Stimulated activated CD4-positive, alpha-beta T cell treated with anti-CD3 and anti-CD28 coated beads, Interleukin-1b, Interleukin-23, amount 100 ng/mL, for 24 hours (primary cell): ENCODE measurements around the gene LHFPL6.
"Not testable (repeated sequence)": the region's sequence is repeated elsewhere in the genome, so short reads cannot be mapped to it uniquely, and the experiment has no call there.

Experiments used
- DNase-seq, 4 experiments: peaks; one replicate each; pipeline ENCODE4 v3.0.0-alpha.2; 2020; ENCODE audit warnings: low read depth in 4 of 4, low spot score in 1 of 4

LHFPL6 gene

DNA sequence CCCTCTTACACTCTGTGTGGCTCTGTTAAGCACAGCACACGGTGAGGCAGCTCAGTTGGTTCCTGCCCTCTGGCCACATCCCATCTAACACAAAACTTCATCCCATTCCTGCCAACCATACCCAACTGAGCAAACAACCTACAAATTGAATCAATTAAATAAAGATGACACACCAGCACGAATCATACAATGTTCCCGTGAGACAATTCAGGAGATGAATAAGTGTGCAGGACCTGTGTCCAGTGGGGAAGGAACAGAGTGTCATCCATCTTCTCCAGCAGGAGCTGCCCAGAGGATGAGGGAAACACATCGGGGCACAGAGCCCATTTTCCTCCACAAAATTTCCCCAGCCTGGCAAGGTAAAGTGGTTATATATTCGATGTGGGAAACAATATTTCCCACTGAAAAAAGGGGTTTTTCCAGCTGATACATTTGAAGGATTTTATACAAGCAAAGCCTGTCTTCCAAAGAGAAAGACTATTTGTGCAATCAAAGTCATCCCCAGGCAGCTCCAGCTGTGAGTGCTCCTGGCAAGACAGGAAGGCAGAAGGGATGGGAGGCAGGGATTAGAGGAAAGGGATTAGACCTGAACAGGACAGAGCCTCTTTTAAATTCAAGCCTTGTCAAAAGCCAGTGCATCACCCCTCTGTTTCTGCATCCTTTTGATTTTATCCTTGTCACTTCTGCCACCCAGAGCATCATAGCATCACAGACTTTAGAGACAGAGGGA is 240.2 kb downstream of the LHFPL6 start:
- DNase-seq, result no peak

DNA sequence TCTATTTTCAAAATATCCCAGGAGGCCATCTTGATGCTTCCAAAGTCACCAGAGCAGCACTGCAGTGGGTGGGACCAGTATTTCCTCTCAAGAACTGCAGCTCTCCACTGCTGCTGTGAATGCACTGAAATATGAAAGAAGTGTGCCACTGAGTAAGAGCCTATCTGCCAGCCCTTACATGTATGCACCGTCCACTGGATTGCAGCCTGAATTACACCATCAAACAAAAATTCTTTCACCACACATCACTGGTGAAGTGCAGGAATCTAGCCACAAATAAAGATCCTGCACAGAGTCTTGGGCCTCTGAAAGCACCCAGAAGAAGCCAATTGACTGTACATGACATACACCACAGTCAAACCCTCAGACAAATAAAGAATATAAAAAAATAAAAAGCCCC is 249.0 kb downstream of the LHFPL6 start:
- DNase-seq, result no peak

DNA sequence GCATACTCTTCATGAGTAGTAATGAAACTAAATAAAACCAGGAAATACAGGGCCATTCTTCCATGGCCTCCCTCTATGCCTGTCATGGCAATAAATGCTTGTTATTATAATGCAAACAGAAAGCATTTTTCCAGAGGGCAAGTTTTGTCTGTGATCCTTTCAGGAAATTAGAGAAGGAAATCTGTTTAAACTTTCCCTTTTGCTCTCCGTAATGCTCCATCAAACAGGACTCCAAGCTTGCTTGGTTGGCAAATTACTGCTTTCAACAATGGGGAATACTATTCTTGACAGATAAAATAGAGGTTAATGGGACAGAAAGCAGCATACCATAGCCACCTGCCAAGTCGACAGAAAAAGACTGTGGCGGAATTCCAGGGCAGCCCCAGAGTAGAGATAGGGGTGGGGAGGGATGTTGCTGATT is 252.5 kb downstream of the LHFPL6 start:
- no peak for DNase-seq

DNA sequence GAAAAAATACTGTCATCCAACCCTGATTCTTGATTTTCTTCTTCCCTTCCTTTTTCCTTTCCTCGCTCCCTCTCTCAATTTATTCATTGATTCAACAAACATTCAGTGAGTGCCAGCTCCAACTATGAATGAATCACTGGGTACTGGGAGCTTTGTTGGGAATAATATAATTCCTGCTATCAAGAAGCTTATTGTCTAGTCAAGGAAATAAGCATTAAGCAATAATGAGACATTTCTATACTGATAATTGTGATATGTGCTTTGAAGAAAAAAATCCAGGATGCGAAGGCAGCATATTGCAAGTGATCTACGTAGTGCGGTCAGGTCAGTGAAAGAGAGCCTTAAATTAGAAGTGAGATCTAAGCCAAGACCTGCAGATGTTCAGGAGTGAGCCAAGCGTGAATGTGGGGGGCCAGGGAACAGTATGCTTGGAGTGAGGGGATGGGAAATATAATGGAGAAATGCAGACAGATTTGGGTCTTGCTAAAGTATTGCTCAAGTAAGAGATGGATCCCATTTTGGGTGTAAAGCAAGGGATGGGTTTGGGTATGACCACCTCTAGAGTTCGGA is 253.5 kb downstream of the LHFPL6 start:
- DNase-seq, result no peak

DNA sequence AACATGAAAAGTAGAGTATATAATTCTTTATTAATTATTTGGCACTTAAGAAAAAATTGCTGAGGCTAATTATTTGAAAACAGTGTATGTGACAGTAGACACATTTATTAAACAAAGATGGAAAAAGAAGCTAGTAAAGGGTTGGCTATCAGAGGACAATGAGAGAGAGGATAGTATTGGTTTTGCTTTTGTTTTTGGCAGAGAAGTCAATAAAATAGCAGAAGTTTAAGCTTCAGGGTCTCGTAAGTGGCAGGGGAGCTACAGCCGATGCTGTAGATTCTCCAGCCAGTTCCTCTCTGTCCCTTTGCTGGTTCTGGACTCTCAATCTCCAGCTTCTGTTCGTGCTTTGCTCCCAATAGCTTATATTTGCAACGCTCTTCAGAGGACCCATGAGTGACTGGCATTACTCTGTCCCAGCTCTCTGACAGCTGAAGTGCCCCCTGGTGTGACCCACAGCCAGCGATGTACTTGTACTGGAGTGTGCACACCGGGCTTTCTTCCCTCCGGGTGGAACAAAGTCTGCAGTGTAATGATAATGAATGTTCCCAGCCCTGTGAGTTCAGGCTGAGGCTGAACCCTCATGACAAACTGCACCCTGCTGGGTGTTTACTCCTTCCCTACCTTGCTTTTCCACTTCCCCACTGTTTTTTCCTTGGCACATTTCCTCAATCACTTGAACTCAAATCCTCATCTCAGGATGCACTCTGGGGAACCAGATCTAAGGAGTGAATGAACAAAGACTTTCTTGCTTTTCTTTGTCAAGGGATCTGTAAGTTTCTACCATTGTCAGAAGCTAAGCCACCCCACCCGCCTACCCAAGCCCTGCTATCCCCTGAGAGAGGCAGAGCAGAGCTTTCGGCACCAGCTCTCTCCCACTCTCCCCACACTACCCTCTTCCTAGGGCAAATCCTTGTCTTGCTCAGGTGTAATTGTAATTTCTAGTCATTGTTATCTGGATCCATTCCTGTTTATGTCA is 254.8 kb downstream of the LHFPL6 start:
- no peak for DNase-seq

DNA sequence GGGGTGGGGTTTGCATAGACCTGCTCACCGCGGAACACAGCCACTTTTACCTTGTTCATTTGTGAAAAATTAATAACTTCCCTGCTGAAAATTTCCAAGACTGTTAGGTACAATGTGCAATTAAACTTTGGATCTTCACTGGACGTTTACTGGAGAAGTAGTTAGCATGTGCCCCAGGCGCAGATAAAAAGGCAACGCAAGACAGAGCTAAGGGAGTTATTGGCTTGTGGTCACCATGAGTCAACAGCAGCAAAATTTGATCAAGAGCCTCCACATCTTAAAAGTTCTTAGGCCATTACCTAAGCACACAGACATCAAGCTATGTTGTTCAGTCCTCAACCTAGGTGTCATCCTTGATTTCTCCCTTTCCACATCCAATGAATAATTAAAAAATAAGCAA is 257.0 kb downstream of the LHFPL6 start:
- DNase-seq, result no peak

DNA sequence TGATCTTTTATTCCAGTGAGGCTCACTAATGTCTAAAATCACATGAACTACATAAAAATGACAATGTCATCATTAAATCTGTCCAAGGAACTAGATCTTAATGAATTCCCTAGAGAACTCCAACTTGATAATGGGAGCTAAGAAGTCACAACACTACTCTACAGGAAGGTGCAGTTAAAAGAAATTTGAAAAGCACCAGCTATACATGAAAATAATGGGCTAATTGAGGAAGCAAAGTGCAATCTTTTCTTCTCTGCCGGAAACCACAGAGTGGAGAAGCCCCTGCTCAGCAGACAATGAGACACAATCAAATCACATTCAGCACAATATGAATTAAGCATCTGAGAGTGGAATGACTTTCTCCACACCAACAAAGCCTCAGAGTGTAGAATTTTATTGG is 261.7 kb downstream of the LHFPL6 start:
- DNase-seq, result no peak

DNA sequence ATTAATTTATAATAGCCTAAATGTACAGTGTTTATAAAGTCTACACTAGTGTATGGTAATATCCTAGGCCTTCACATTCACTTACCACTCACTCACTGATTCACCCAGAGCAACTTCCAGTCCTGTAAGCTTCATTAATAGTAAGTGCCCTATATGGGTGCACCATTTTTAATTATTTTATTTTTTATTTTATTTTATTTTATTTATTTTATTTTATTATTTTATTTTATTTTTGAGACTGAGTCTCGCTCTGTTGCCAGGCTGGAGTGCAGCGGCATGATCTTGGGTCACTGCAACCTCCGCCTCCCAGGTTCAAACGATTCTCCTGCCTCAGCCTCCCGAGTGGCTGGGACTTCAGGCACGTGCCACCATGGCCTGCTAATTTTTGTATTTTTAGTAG is 264.9 kb downstream of the LHFPL6 start:
- DNase-seq, result not testable (repeated sequence)

DNA sequence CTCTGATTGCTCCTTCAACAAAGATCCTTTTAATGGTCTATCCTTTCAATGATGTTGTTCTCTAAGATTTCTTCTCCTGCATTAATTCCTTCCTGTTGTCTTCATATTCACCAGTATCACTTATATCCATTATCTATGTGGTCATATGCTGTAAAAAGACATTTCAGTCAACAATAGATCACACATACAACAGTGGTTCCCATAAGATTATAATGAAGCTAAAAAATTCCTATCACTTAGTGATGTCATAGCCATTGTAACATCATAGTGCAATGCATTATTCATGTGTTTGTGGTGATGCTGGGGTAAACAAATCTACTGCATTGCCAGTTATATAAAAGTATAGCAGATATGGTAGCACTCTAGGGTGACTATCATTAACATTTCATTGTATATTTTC is 266.1 kb downstream of the LHFPL6 start:
- no peak for DNase-seq

DNA sequence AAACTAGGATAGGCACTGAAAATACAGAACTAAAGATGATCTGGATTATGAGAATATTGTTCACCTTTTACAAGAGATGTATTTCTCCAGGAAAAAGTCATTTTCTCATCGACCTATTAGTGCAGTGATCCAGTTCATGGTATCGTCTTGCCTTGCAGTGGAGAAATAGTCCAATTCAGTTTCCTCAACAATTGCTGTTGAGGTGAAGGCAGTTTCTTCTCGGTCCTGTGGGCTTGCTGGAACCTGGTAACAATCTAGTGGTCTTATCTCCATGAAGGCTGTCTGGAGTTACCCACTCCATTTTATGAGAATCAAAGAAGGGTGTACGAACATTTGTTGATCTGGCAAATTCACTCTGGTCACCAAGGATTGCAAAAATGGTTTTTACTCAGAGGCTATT is 266.8 kb downstream of the LHFPL6 start:
- DNase-seq, result no peak

DNA sequence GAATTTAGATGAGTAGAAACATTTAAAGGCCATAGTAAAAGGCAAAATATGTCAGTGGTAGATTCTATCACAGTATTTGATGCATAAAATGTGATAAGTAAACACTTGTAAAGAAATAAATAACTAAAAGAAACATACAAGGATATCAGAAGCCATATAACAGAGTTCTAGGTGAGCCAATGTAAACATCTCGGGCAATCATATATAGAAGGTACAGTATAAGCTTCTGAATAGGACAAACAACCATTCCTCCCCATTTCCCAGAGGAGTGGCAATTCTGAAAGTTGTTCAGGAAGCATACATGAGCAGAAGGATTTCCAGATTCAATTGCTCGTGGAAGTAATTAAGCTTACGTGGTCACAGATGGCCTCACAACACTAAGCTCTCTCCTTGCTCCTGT is 267.3 kb downstream of the LHFPL6 start:
- DNase-seq, result no peak

DNA sequence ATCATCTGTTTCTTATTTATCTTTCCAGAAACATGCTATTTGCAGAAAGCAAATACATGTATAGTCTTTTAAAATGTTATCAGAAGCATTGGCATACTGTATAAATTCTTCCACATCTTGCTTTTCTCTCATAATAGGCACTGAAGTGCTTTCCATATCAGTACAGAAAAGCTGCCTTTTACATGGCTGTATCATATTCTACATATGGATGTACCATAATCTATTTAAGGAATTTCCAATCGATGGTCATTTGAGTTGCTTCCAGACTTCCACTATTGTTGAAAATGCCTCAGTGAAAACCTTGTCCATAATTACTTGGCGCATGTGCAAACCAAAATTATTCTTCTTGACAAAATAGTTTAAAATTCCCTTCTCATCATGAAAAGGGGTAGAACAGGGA is 272.5 kb downstream of the LHFPL6 start:
- DNase-seq, result no peak

DNA sequence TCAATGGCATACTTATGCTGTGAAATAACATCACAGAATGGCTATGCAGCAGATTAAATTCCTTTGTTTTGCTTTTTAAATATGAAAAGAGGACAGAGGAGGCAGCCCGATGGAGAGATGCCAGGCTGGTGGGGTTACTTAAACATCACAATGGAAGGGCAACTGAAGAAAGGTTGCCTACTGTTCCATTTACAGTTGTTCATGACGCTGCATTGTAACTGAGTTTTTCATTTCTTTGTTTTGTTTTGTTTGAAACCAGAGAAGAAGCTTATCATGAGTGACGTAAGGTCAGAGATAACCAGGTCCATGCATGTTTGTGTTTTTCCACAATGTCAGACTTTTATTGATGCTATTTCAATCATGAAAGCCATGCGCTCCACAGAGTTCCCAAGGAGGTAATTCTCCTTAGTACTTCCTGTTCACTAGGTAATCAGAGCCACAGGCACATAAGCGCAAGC is 273.8 kb downstream of the LHFPL6 start:
- no peak for DNase-seq

DNA sequence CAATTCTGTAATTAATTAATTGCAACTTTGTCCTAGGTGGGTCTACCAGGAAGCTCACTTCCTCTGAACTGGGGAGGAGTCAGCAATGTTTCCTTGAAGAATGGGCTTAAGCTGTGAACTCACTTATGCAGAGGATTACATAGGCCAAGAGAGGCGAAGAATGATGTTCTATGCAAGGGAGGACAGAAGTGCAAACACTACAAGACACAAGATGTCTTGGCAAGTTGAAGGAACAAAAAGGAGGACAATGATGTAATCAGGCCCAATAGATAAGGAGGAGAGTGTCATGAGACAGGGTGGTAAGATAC is 275.9 kb downstream of the LHFPL6 start:
- DNase-seq, result no peak

DNA sequence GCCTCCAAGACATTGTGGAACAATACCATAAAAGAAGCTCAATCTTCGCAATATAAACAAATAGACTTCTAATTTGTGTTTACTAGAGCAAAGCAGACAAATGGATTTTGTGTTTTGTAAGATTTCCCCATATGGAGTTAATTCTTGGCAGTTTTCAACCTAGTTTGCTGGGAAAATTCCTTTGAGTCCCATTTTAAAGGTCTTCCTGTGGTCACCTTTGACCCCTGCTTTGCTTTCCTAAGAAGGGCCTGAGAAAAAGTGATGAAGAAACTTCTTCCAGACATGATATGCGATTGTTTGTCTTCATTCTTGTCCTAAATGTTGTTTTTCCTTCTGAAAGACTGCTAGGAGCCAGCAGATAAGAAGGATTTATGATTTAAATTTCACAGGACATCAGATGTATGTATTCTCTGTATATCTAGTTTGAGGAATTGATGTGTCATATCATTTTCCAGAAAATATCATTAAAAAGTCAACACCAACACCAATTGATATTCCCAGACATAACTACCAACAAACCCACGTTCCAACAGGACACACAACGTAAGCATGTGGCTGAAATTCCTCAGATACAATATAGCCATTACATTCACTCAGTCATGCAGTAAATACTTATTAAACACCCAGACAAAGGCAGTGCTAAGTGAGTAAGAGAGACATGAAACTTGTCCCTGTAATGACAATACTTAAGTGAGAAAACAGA is 276.4 kb downstream of the LHFPL6 start:
- DNase-seq, result no peak

DNA sequence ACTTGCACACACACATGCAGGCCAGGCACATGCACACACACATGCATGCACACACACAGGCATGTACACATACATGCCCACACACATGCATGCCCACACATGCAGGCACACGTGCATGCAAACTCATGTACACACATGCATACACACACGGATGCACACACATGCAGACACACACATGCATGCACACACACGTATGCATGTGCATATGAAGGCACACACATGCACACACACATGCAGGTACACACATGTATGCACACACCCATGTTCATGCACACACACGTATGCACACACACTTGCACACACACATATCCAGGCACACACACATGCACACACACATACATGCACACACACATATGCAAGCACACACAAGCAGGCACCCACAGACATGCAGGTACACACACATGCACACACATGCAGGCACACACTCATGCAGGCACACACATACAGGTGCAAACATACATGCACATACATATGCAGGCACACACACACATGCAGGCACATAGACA is 278.1 kb downstream of the LHFPL6 start:
- DNase-seq, result no peak

DNA sequence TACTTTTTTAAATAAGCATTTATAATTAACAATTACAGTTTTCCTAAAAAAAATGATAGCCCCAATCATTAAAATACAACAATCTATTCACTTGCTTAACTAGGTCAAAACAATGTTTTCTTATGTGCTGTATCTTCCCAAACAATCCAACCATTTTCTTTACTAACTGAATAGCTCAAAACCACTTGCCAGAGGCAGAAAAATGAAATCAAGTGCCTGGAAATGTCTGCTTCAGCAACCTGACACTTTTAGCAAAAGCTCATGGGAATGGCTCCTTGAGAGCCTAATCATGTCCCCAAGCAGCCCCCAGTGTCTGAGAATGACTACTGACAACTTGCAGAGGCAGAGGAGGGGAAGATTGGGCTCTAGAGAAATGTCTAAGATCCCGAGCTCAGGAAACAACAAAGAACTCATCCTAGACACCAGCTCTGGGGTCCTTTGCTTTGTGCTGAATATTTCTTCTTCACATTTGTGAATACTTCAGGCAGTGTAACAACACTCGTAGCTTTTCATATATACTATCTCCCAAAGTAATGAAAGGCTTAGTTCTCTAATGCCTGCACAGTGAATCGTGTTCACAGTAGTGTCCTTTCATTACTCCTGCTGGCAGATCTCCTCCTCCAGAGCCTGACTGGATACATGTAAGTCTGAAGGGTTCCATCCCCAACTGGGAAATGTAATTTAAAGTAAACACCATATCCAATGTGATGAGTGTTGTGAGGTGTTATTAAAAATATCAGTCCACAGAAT is 280.0 kb downstream of the LHFPL6 start:
- DNase-seq, result no peak

DNA sequence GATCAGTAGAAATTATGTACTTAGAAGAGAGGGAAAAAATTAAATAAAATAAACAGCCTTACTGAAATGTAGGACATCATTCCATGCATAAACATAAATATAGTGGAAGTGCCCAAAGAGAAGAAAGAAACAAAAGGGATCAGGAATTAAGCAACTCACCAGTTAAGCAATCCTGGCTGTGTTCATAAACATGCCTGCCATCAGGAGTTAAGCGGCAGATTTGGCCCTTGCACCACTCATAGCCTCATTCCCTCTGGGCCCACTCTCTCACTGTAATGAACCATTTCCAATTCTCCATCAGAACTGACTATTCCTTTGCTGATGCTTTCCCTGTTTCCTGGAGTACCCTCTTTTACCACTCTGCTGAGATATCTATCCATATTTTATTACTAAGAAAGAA is 281.4 kb downstream of the LHFPL6 start:
- no peak for DNase-seq

DNA sequence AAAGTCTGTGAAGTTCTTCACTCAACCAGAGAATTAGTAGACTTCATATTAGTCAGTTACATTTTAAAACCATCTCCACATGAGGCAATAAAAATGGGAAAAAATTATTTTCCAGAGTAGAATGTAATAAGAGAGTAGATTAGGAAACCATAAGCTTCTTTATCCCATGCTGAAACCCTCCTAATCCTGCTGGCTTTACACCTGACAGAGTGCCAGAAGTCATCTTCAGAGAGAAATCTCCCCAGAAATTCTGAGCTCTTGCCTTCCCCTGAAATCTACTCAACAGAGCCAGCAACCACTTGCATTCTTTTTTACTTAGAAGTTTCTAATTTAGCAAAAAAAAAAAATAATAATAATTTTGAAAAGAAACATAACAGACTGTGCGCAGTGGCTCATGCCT is 284.8 kb downstream of the LHFPL6 start:
- DNase-seq, result no peak

DNA sequence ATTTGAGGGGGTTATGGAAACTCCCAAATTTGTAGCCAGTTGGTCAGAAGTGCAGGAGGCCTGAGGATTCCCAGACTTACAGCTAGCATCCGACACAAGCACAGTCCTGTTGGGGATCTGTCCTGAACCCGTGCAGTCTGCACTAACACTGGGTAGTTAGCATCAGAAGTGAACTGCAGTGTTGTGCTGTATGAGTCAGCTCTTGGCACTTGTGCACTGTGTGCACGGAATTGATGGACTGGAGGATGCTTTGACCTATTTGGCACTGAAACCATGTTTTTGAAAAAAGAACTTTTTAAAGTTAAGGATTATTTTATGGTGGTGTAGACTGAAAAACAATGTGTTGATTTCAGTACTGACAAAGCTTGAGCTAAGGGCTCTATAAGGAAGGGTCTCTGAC is 285.7 kb downstream of the LHFPL6 start:
- no peak for DNase-seq

DNA sequence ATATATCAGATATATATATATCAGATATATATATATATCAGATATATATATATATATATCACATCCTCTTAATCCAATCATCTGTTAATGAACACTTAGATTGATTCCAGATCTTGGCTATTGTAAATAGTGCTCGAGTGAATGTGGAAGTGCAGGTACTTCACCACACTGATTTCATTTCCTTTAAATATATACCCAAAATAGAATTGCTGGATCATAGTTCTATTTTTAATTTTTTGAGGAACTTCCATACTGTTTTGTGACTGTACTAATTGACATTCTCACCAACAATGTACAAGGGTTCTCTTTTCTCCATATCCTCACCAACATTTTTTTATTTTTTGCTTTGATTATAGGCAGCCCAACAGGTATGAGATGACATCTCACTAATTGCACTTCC is 287.2 kb downstream of the LHFPL6 start:
- no peak for DNase-seq
